HG03520 (cell line): Measurements from ENCODE around the gene SPECC1.
"Not testable (repeated sequence)": the region's sequence is repeated elsewhere in the genome, so short reads cannot be mapped to it uniquely, and the experiment has no call there.

Experiments used
- ATAC-seq: cut with Tn5 transposase; IDR thresholded peaks from one replicate; pipeline ENCODE4 v1.9.1; 2021; ENCODE audit warnings: mild to moderate bottlenecking, moderate library complexity; ENCODE audit not compliant: unreplicated experiment

SPECC1 gene

DNA sequence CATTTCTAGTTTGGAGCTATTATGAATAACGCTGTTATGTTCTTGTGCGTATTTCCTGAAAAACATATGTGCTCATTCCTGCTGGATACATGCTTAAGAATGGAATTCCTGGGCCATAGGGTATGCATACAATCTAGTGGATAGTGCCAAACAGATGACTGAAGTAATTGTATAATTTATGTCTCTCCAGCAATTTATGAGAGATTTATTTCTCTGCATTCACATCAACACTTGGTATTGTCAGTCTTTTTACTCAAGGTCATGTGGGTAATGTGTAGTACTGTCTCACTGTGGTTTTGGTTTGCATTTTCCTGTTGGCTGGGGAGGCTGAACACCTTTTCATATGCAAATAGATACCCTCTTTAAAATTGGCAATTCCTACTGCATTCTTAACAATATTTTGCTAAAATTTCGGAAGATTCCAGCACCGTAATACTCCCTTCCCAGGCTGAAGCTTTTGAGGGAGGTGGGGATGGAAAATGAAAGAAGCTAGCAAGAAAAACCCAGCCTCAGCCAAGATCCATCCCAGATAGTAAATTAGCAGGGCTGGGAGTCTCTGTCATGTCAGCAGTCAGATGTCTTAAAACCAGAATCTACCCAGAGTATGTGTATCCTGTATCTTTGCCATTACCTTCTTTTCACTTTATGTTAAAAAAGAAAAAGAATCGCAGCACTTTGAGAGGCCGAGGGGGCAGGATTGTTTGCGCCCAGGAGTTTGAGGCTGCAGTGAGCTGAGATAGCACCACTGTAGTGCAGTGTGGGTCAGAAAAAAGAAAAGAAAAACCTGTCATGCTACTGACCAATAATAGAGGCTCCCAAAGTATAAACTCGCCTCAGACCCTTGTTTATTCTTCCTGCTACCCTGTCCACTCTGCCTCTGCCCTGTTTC lies 253.3 kb downstream of the SPECC1 start:
- no peak for ATAC-seq

DNA sequence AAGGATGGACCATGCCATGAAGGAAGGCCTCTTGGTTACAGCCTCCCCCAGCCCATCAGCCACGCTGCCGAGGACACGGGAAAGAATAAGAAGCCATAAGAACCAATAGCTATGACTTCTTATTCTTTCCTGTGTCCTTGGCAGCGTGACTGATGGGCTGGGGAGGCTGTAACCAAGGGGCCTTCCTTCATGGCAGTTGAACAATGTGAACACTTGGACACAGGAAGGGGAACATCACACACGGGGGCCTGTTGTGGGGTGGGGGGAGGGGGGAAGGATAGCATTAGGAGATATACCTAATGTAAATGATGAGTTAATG lies 253.9 kb downstream of the SPECC1 start:
- not testable (repeated sequence) for ATAC-seq

DNA sequence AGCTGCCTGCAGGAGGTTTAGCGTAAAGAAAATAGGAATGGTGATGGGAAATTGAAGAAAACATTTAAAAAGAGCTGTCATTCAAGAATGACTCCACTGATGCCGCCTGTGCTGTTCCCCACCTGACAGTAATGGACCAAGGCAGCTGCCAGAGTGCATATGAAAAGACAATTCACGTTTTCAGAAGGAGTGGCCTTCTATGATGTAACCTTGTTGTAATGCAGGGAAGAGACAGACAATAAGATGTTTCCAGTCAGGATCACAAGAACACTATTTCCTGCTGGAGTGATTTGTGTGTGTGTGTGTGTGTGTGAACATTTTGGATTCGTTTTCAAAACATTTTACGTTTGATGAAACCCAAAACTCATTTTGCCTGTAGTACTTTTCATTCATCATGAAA lies 254.4 kb downstream of the SPECC1 start:
- ATAC-seq = no peak

DNA sequence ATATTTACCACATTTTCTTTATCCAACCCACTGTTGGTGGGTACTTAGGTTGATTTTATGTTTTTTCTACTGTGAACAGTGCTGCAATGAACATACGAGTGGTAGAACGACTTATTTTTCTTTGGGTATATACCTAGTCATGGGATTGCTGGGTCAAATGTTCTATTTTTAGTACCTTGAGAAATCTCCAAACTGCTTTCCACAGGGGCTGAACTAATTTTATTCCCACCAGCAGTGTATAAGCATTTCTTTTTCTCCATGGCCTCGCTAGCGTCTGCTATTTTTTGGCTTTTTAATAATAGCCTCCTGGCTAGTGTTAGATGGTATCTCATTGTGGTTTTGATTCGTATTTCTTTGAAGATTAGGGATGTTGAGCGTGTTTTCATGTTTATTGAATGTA lies 255.8 kb downstream of the SPECC1 start:
- ATAC-seq = no peak

DNA sequence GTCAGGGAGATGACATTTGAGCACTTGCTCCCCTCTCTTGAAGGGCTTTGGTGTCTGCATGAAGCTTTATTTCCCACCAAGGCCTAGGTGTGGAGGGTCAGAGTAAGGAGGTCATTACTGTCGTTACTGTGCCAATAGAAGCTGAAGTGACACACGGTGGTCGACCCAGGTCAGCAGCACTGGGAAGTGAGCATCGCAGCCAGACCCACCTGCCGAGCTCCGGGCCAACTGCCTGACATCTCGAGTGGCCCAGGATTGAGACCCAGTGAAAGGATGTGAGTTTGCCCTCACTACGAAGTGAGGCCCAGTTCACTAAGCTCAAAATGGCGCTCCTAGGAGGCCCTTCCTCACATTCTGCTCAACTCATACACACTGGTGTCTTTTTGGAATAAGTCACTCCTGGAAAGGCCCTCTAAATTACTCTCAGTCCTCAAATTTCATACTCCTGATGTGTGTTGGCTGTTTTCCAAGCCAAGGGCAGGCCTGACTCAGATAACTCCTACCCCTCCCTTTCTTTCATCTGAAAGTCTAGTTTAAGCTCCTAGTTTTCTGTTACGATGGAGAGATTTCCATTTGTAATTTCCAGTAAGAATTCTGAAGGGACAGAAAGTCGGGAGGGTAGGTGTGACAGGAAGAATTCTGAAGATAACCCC lies 257.8 kb downstream of the SPECC1 start:
- no peak for ATAC-seq

DNA sequence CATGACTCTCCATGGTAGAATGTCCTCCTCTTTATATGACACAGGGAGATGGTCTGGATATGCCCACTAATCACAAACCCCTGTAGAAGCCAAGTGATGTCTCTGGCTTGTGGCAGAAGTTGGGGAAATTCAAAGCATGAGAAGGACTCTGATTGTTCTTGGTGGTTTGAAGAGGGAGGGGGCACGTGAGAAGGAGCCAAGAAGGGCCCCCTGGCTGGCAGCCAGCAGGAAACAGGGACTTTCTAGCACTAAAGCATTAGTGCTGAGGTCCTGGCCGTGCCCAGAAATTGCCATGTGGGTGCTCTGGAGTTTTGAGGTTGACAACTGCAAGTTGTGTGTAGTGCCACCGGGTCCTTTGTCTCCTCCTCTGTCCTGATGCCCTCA lies 258.3 kb downstream of the SPECC1 start:
- no peak for ATAC-seq

DNA sequence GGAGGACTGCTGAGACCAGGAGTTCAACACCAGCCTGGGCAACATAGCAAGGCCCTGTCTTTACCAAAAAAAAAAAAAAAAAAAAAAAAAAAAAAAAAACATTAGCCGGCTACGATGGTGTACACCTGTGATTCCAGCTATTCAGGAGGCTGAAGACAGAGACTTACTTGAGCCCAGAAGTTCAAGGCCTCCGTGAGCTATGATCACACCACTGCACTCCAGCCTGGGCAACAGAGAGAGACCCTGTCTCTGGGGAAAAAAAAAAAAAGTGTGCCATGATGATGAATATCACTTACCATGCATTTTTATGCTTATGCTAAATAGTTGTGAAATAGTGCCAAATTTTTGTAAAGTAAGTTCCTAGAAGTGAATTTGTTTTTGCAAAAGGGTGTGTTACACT lies 261.2 kb downstream of the SPECC1 start:
- ATAC-seq = no peak

DNA sequence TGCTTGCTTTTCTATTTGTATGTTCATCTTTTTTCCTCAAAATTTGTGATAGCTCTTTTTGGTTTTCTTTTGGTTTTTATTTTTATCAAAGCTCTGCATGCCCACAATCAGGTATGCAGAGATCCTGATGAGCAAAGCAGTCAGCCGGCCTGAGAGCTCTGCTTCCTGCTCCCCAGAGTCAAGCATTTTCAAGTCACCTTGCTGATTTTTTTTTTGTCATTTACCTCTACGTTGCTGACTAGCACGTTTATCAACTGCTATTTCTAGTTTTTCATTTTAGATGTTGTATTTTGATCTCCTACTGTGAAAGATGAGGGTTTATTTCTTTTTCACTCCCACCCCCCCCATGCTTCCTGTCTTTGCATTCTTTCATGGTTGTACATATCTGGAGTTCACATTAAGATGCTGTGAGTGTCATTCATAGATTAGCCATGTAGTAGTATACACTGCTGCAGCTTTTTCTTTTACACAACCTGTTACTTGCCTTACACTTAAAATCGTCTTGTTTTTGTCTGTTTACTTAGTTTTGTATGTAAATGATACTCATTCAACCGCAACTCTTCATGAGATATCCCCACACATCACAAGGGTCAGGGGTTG lies 262.0 kb downstream of the SPECC1 start:
- ATAC-seq = no peak

DNA sequence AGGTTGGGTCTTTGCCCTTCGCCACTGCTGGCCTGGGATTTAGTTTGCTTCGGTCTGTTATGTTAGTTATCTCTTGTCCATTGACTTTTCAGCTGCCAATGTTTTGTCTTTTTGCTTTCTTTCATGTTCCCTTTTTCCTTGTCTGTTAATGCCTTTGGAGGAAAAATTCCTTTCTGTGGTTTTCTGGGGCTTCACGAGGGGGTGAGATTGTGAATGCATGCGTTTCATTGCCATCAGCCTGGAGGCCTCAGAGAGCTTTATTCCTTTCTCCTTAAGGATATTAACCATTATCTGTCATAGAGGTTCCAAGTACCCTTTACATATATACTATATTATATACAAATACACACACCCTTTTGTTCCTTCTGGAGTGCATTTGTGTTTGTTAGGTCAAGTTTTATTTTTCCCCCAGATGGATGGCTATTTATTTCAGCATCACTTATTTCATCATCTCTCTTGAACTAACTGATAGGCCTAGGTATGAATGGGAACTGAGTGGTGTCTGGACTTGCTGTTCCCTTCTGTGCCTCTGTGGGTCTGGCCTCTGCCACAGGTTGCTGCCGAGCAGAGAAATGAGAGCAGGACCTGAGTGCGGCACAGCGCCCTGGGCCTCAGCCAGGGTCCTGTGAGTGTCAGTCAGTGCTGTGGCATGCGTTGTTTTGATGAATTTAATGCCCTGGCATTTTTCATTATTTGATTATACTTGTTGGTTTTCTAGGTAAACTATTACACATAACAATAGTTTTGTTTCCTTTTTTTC lies 264.8 kb downstream of the SPECC1 start:
- ATAC-seq = no peak

DNA sequence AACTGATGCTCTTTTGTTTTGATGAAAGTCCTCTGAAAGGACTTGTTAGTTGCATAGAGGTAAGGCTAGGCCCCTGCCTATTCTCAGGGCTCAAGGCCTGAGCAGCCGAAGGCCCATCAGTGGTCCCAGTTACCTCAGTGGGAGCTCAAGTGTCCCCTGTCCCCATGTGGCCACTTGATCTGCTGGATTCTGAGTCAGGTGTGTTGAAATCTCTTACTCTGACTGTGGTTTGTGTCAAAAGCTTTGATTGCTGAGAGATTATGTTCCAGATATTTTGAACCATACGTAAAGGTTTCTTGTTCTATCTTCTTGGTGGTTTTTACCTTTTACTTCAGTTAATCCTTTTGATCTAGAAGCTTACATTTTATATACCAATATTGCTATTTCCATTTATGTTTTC lies 266.5 kb downstream of the SPECC1 start:
- ATAC-seq = no peak

DNA sequence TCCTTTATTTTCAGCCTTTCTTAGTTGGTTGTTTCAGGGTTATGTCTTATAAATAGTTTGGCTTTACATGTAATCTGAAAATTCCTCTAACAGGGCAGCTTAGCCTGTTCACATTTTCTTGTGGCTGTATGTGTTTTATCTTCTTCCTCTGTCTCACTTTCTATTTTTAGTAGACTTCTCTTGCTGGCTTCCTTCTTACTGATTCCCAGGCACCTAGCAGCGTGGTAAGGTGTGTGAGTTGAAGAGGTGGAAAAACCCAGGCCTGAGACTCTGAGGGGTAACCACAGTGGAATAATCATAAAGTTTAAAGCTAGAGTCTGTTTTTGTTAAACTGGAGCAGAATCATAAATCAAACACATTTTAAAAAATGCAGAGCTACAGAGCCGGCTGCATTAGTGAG lies 267.3 kb downstream of the SPECC1 start:
- ATAC-seq = no peak

DNA sequence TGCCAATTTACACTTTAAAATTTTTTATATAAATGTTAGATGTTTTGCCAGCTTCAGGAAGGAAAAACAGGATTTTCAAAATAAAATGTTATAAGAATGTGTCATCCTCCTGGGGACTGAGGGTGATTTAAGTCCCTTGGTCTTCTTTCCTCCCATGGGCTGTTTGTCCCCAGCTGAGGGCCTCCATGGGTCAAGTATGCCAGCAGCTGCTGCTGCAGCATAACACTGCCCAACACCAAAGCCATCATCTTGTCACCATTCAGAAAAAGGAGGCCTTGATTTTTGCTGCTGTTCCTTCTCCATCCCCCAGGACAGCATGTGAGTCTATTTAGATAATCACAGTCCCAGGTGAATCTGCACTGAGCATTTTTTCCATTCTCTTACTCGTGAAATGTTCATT lies 269.6 kb downstream of the SPECC1 start:
- ATAC-seq = no peak

DNA sequence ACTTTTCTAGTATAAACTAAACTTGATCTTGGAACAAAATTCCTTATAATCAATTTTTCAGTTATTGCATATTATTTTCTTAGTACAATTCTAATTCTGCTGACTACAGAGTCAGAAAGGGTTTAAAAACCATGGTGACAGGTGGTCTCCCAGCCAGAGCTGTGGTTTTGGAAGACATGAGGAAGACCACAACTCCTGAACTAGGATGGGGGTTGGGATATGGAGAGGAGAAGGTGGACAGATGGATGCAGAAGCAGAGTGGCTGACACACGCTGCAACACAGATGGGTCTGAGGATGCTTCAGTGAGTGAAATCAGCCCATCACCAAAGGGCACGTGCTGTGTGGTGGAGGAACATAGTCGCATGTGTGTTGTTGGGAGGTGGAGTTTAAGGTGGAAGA lies 270.5 kb downstream of the SPECC1 start:
- ATAC-seq = no peak

DNA sequence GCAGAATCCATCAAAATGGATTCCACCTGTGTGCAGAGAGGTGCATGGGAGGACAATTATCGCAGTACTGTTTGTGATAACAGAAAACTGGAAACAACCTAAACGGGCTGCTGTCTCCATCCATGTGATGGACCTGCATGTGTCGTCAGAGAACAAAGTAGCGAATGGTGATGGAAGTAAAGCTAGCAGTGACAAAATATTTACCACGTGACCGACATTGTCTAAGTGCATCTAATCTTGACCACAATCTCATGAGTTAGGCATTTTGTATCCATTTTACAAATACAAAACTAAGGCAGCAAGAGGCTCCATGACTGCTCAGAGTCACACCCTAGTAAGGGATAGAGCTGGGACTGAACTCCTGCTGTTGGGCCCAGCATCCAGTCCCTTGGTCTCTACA lies 270.9 kb downstream of the SPECC1 start:
- no peak for ATAC-seq

DNA sequence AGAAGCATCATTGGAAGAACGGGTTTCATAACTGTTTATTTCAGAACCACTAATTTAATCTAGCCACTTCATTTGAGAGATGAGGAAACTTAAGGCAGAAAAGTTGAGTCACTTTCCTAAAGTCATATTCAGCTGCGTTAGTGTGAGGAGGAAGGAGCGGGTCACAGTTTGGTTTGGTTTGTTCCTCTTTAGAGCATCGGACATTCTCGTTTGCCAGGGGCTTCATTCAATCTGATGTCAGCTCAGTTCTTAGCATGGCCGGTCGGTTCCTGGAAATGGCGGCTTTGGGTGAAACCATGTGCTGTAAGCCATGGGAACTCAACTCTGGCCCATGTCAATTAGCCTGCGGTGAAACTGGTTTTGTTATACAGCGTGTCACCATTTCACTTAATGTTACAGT lies 271.7 kb downstream of the SPECC1 start:
- no peak for ATAC-seq

DNA sequence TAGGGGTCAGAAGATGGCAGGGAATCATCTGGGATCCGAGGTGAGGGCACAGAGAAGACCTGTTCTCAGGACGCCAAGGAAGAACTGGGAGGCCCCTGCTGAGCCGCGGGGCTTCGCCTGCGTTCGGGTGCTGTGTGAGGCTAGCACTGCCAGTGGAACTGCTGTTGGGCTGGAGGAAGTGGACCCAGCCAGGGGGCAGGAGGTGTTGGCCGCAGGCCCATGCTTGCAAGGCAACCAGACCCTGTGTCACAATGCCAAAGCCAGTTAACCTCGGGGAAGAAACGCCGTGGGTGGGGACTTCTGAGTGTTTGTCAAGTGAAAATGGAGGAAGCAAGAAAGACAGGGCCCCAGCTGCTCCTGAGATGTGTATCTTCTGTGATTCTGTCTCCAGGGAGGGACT lies 272.7 kb downstream of the SPECC1 start:
- no peak for ATAC-seq

DNA sequence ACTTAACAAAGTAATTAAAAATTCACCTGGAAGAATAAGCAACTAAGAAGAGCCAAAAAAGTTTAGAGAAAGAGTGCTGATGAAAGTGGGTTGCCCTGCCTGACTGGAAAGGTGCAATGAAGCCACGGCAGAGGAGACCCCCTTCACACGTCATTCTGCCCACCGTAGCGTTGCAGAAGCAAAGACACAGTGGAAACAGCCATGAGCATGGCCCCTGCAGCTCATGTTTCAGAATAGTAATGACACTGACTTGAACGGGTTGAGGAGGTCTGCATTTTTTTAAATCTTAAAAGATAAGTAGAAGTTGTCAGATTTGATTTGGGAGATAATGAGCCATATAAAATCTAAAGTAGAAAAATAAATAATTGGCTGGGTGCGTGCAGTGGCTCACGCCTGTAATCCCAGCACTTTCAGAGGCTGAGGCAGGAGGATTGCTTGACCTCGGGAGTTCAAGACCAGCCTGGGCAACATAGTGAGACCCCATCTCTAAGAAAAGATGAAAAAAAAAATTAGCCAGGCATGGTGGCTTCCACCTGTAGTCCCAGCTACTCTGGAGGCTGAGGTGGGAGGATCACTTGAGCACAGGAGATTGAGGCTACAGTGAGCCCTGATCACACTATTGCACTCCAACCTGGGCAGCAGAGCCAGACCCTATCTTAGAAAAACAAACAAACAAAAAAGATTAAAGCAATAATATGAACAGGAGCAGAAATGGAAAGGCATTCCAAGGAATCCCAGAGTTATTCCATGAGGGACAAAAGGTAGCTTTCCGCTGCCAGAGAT lies 273.6 kb downstream of the SPECC1 start:
- no peak for ATAC-seq

DNA sequence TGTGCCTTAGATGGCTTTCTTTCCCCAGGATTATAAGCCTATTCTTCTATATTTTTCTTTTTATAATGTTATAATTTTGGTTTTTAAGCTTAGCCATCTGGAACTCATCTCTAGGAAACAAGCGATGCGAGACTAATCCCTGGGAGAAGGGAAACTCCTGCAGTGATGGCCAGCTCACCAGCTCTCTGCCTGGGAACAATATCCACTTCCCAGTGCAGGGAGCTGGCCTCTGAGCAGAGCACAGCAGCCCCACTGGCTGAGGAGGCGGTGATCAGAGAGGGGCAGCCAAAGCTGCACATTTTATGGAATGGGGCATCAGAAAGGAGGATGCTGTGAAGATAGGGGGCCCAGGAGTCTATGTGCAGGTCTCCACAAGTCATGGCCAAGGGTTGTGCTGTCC lies 274.9 kb downstream of the SPECC1 start:
- ATAC-seq = no peak

DNA sequence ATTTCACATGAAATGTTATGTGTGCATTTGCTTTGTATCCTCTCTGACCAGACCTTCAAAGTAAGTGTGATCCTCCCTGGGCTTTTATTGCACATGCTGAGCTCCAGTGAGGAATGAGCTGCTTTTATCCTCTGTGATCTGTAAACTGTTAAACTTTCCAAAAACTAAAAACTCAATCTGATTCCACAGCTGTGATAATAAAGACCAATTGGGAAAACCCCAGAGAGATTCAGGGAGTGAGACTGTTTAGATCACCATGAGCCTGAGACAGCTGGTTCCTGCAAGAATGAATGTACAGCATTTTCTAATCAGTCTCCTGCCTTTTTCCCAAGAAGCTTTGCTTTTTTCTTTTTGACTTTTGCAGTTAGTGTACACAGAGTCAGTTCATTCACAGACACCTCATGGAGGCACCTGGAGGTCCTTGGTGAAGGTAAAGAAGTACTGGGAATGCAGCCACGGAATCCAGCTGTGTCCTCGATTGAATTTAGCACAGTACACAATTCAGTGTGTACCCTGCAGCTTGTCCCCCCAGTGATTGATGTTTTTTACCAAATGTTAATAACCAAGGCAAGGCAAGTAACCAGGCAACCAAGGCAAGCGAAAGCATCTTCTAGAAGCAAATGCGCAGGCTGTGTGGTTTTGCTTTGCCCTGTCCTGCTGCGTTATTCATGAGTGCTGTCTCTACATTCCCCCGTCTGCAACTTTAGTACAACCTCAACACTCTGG lies 275.6 kb downstream of the SPECC1 start:
- ATAC-seq = no peak

DNA sequence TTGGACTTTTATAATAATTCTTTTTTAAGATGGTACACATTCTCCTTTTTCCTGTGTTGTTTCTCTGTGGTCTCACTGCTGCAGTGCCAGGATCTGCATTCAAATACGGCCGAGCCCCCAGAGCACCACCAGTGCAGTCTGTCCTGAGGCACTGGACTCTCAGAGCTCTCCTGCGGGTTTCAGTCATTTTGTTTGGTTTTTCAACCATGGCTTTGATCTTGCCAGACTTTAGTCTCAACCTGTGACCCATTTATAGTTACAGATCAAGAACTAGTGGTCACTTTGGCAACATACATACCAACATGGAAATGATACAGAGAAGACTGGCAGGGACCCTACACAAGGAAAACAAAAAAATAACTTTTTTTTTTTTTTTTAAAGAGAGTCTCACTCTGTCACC lies 280.8 kb downstream of the SPECC1 start:
- no peak for ATAC-seq
